HCT116 (cell line): ENCODE measurements around the gene ATP6V1G3. TPM values are rescaled to one million over a fixed set of nuclear protein-coding genes. Genes with fewer than 3 reads are reported as not detected.

Experiments
- ATAC-seq: fragments of 200-7000 bp; cut with Tn5 transposase; 2 replicates; pipeline ENCODE4 v1.9.1; 2020; ENCODE audit warnings: mild to moderate bottlenecking, moderate library complexity
- BruUV-seq: library from RNA; stranded (reverse); fragments of 400-500 nt; replicated peaks from 2 replicates; lab custom pipeline; 2021; lab: Mats Ljungman, UMichigan
- CTCF ChIA-PET: fragments of 300-600 bp; sonication (Branson Sonifier 250); formaldehyde crosslinking; loops from one replicate; lab custom pipeline; 2021; ENCODE audit warnings: antibody characterized with exemption; lab: Charles Lee
- POLR2A ChIA-PET: fragments of 300-600, 350-600 bp; sonication (Branson Sonifier 250); formaldehyde crosslinking; loops from one replicate; lab custom pipeline; 2021; ENCODE audit warnings: antibody characterized with exemption; lab: Charles Lee
- RAD21 ChIA-PET, 2 experiments: fragments of 300-600 bp; sonication (Branson Sonifier 250); formaldehyde crosslinking; loops; one replicate each; lab custom pipeline; 2023; ENCODE audit warnings: low total read pairs in 2 of 2; ENCODE audit not compliant: uncharacterized antibody in 2 of 2, unreplicated experiment in 2 of 2, low non-redundant PET in 1 of 2; lab: Charles Lee
- DNase-seq: peaks from one replicate; pipeline ENCODE4 v3.0.0-alpha.2; 2010; ENCODE audit warnings: low read depth, low spot score
- H2AFZ ChIP-seq: fragments of 200-600 bp; shearing (Covaris generic), sonication (generic); 2 replicates; pipeline ENCODE4 v1.6.1; 2017; ENCODE audit warnings: low read depth, mixed run types, mixed read lengths, antibody characterized with exemption, low read length; ENCODE audit not compliant: poor library complexity, severe bottlenecking
- H3K27ac ChIP-seq: 2 replicates; pipeline ENCODE4 v1.5.1; 2012; ENCODE audit warnings: low read depth, low read length
- H3K27me3 ChIP-seq: fragments of 200-600 bp; sonication (generic); 2 replicates; pipeline ENCODE4 v1.6.1; 2016; ENCODE audit warnings: mixed run types, low read length, mixed read lengths; ENCODE audit not compliant: insufficient read depth
- H3K36me3 ChIP-seq, 2 experiments: fragments of 200-500 bp in 1 of 2; fragments of 200-600 bp in 1 of 2; sonication (Bioruptor generic) in 1 of 2; sonication (generic) in 1 of 2; 2 replicates each; pipeline versions ENCODE4 v1.5.1 to v1.6.1; 2014 to 2016; ENCODE audit warnings: low read length in 2 of 2, inconsistent platforms in 1 of 2, mixed read lengths in 1 of 2, mixed run types in 1 of 2; ENCODE audit not compliant: insufficient read depth in 2 of 2, control insufficient read depth in 1 of 2
- H3K4me1 ChIP-seq, 2 experiments: fragments of 200-600 bp in 1 of 2; sonication (generic) in 1 of 2; 2 replicates each; pipeline versions ENCODE4 v1.5.1 to v1.6.1; 2012 to 2017; ENCODE audit warnings: low read length in 2 of 2, inconsistent platforms in 1 of 2, mild to moderate bottlenecking in 1 of 2, mixed read lengths in 1 of 2, mixed run types in 1 of 2, moderate library complexity in 1 of 2; ENCODE audit not compliant: insufficient read depth in 2 of 2, control insufficient read depth in 1 of 2
- H3K4me2 ChIP-seq: fragments of 200-600 bp; sonication (generic); 2 replicates; pipeline ENCODE4 v1.6.1; 2017; ENCODE audit warnings: mixed run types, low read length, mixed read lengths
- H3K4me3 ChIP-seq, 2 experiments: fragments of 200-600 bp in 1 of 2; sonication (generic) in 1 of 2; replicated peaks in 1 of 2; 2 replicates each; pipeline ENCODE4 v1.5.1; 2011 to 2016; ENCODE audit warnings: low read length in 2 of 2, control low read depth in 1 of 2, low read depth in 1 of 2, mild to moderate bottlenecking in 1 of 2, mixed read lengths in 1 of 2, mixed run types in 1 of 2
- H3K79me2 ChIP-seq: fragments of 200-600 bp; sonication (generic); 2 replicates; pipeline ENCODE4 v1.6.1; 2017; ENCODE audit warnings: mild to moderate bottlenecking, mixed run types, low read length, moderate library complexity, mixed read lengths; ENCODE audit not compliant: insufficient read depth
- H3K9ac ChIP-seq: fragments of 200-600 bp; sonication (generic); 2 replicates; pipeline ENCODE4 v1.6.1; 2016; ENCODE audit warnings: low read length, mixed read lengths
- H3K9me2 ChIP-seq: fragments of 200-600 bp; sonication (generic), shearing (Covaris generic); 2 replicates; pipeline ENCODE4 v1.6.1; 2017; ENCODE audit warnings: mixed run types, mild to moderate bottlenecking, moderate library complexity; ENCODE audit not compliant: insufficient read depth
- H3K9me3 ChIP-seq, 2 experiments: fragments of 200-500 bp in 1 of 2; fragments of 200-600 bp in 1 of 2; sonication (Bioruptor generic) in 1 of 2; sonication (generic) in 1 of 2; 2 replicates each; pipeline ENCODE4 v1.6.1; 2014 to 2017; ENCODE audit warnings: low read length in 2 of 2, mixed read lengths in 2 of 2, inconsistent platforms in 1 of 2, low read depth in 1 of 2, mild to moderate bottlenecking in 1 of 2, mixed run types in 1 of 2, moderate library complexity in 1 of 2; ENCODE audit not compliant: control insufficient read depth in 1 of 2, insufficient read depth in 1 of 2
- H4K20me1 ChIP-seq: fragments of 200-600 bp; sonication (generic), shearing (Covaris generic); 2 replicates; pipeline ENCODE4 v1.6.1; 2017; ENCODE audit warnings: mixed run types, mild to moderate bottlenecking, moderate library complexity; ENCODE audit not compliant: insufficient read depth
- CEBPB ChIP-seq: IDR thresholded peaks from 2 replicates; pipeline ENCODE4 v1.6.1; 2012; ENCODE audit warnings: low read depth
- EGR1 ChIP-seq: IDR thresholded peaks from 2 replicates; pipeline ENCODE4 v1.6.1; 2012; ENCODE audit warnings: low read depth
- ELF1 ChIP-seq: IDR thresholded peaks from 2 replicates; pipeline ENCODE4 v1.6.1; 2012; ENCODE audit warnings: low read depth, borderline replicate concordance
- EZH2 ChIP-seq: fragments of 200-600 bp; sonication (generic); IDR thresholded peaks from 2 replicates; pipeline ENCODE4 v1.6.1; 2017; ENCODE audit warnings: antibody characterized with exemption, mixed run types
- EZH2phosphoT487 ChIP-seq: fragments of 200-600 bp; IDR thresholded peaks from 2 replicates; pipeline ENCODE4 v1.6.1; 2018; ENCODE audit warnings: antibody characterized with exemption, borderline replicate concordance
- JUND ChIP-seq: IDR thresholded peaks from 2 replicates; pipeline ENCODE4 v1.6.1; 2012
- POLR2AphosphoS5 ChIP-seq: IDR thresholded peaks from 2 replicates; pipeline ENCODE4 v1.6.1; 2011; ENCODE audit warnings: mild to moderate bottlenecking, low read depth, low read length, moderate library complexity
- RAD21 ChIP-seq: IDR thresholded peaks from 2 replicates; pipeline ENCODE4 v1.6.1; 2012; ENCODE audit warnings: low read depth, mild to moderate bottlenecking
- SIN3A ChIP-seq: IDR thresholded peaks from 2 replicates; pipeline ENCODE4 v1.6.1; 2012; ENCODE audit warnings: low read depth
- SP1 ChIP-seq: IDR thresholded peaks from 2 replicates; pipeline ENCODE4 v1.6.1; 2012; ENCODE audit warnings: low read depth
- SRF ChIP-seq: IDR thresholded peaks from 2 replicates; pipeline ENCODE4 v1.6.1; 2012; ENCODE audit warnings: low read depth
- TCF7L2 ChIP-seq: IDR thresholded peaks from 2 replicates; pipeline ENCODE4 v1.7.0; 2011; ENCODE audit warnings: borderline replicate concordance, inconsistent platforms; ENCODE audit not compliant: insufficient read depth, insufficient read length; ENCODE audit errors: extremely low read depth
- YY1 ChIP-seq: IDR thresholded peaks from 2 replicates; pipeline ENCODE4 v1.6.1; 2011; ENCODE audit warnings: low read length, low read depth, moderate library complexity, mild to moderate bottlenecking; ENCODE audit not compliant: insufficient replicate concordance; ENCODE audit errors: extremely low read depth
- ZNF274 ChIP-seq: fragments of 200-500 bp; sonication (Bioruptor generic); IDR thresholded peaks from 2 replicates; pipeline ENCODE4 v1.6.1; 2014; ENCODE audit warnings: mild to moderate bottlenecking, low read depth, low read length, inconsistent platforms
- intact Hi-C: fragments of 100-400 bp; cut with micrococcal nuclease; formaldehyde crosslinking; loops from 2 replicates; pipeline ENCODE4 v1.10.0; 2022
- total RNA-seq: library from RNA; stranded (reverse); gene quantifications from one replicate; pipeline ENCODE4 v1.2.1, GENCODE V29; 2021; ENCODE audit not compliant: unreplicated experiment
- TF ChIP-seq, protein P1 (sequence below): IDR thresholded peaks from 2 replicates; pipeline ENCODE4 v1.6.1; 2011; ENCODE audit warnings: mild to moderate bottlenecking, low read length, moderate library complexity; ENCODE audit not compliant: insufficient replicate concordance; ENCODE audit errors: extremely low read depth

Gene ATP6V1G3
- total RNA-seq, 1 experiment from 2014 or later, result not detected

DNA sequence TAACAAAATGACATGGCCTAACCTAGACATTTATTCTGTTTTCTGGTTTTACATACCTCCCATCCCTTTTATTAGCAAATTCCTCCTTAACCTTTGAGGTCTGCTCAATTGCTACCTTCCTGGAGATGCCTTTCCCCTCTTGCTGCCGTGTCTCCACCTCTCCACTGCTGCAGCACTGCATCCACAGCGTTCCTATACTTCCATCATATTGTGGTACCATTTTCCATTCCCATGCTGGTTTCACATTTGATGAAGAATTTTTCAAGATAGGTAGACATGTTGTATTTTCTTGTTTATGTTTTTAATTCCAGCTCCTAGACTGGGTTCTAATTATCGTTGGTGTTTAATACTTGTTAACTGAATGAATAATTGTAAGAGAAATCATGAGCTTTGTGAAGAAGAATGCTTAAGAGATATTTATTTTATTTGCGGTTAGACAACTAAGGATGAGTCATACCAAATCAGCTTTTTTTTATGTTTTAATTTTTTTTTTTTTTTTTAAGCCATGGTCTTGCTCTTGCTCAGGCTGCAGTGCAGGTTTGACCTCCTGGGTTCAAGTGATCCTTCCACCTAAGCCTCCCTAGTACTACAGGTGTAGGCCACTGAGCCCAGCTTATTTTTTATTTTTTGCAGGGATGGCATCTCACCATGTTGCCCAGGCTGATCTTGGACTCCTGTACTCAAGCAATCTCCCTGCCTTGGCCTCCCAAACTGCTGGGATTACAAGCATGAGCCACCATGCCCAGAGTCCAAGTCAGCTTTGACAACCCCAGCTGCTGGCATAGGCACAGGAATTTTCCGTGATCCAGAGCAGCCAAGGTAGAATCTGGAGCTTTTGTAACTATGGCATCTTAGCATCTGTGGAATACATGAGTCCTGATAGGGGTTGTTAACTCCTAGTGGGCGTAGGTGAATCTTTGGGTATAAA, 44.0 kb downstream of the ATP6V1G3 start:
- ATAC-seq (no peak), DNase-seq (no peak)
- Histone ChIP-seq H3K27me3 (no peaks in the 10 kb centered on the region), H3K36me3 (no peaks in the 10 kb centered on the region), H4K20me1 (no peaks in the 10 kb centered on the region), H3K9me2 (no peaks in the 10 kb centered on the region), H3K9me3 (no peaks in the 10 kb centered on the region), H3K79me2 (no peaks in the 10 kb centered on the region), H2AFZ (no peak overlapping the region), H3K9ac (no peak overlapping the region), H3K27ac (no peak overlapping the region), H3K4me1 (peaks cover 0 to 7% of the 10 kb centered on the region in 2 experiments; a peak in 2 of 4 replicates), H3K4me2 (no peak overlapping the region), H3K4me3 (no peak overlapping the region)
- ChIA-PET CTCF (no interaction called here), POLR2A (no interaction called here), RAD21 (no interaction called here)
- intact Hi-C loops, result no loop called here
- TF ChIP-seq EGR1, result no peak
- no peak for TF ChIP-seq EZH2phosphoT487
- TF ChIP-seq ELF1, result no peak
- TF ChIP-seq RAD21, result no peak
- TF ChIP-seq SP1, result no peak
- TF ChIP-seq JUND, result no peak
- no peak for TF ChIP-seq EZH2
- TF ChIP-seq, protein P1, sequence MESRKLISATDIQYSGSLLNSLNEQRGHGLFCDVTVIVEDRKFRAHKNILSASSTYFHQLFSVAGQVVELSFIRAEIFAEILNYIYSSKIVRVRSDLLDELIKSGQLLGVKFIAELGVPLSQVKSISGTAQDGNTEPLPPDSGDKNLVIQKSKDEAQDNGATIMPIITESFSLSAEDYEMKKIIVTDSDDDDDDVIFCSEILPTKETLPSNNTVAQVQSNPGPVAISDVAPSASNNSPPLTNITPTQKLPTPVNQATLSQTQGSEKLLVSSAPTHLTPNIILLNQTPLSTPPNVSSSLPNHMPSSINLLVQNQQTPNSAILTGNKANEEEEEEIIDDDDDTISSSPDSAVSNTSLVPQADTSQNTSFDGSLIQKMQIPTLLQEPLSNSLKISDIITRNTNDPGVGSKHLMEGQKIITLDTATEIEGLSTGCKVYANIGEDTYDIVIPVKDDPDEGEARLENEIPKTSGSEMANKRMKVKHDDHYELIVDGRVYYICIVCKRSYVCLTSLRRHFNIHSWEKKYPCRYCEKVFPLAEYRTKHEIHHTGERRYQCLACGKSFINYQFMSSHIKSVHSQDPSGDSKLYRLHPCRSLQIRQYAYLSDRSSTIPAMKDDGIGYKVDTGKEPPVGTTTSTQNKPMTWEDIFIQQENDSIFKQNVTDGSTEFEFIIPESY, result no peak
- TF ChIP-seq SIN3A, result no peak
- TF ChIP-seq ZNF274, result no peak
- no peak for TF ChIP-seq CEBPB
- TF ChIP-seq TCF7L2, result no peak
- no peak for TF ChIP-seq YY1
- no peak for TF ChIP-seq SRF
- no peak for TF ChIP-seq POLR2AphosphoS5
- BruUV-seq, result no TSS peak
